IPS-18c (cell line): Measurements from ENCODE around the gene RFX7.
"Not testable (repeated sequence)": the region's sequence is repeated elsewhere in the genome, so short reads cannot be mapped to it uniquely, and the experiment has no call there.

Source experiments
- H3K4me3 ChIP-seq: 2 replicates; pipeline ENCODE4 v1.7.0; 2013; ENCODE audit warnings: low read depth, mild to moderate bottlenecking, low read length, moderate library complexity; ENCODE audit not compliant: insufficient read depth
- H3K9me3 ChIP-seq: one replicate; pipeline ENCODE4 v1.6.1; 2013; ENCODE audit warnings: mild to moderate bottlenecking, low read length, moderate library complexity; ENCODE audit not compliant: control insufficient read depth, insufficient read depth

Gene RFX7

DNA sequence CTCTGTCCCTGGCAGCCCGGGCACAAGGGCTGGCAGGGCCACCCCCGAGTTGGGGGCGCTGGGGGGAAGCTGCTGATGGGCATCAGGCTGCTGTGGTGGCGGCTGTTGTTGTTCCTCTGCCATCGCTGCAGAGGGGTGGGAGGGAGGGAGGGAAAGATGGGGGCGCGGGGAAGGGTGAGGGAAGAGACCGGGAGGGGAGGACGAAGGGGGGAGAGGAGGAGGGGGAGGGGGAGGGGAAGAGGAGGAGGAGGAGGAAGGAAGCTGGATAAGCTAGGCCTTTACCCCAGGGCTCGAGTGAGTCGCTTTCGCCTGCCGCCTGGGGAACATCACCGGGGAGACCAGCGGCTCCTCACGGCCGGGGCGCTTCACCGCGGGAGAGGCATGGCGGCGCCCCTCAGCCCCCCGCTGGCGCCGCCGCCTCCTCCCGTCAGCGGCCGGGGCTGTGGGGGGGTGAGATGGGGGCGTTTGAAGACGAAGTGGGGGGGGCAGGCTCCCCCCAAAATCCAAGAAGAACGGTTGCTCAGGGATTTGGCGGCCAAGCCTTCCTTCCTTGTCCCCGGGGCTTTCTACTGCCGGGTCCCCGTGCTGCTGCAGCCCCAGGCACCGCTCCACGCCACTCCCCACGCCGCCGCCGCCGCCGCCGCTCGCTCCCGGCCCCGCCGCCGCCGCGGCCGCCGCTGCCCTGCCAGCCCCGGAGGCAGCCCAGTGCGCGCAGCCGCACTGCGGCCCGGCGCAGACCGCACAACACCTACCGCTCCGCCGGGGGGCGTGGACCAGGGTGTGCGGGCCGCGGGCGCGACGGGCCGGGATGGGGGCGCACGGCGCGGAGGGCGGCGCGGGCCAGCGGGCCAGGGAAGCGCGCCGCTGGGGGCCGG lies at the start of gene RFX7:
RFX7 (minus strand) TSS at position 717 of the 875 bp plus-strand sequence; CDS start at position 123, 594 bp downstream.
- H3K9me3 ChIP-seq: no peaks in the 10 kb centered on the region
- peak within 1 kb of the TSS; percentile 74 for H3K4me3 ChIP-seq

DNA sequence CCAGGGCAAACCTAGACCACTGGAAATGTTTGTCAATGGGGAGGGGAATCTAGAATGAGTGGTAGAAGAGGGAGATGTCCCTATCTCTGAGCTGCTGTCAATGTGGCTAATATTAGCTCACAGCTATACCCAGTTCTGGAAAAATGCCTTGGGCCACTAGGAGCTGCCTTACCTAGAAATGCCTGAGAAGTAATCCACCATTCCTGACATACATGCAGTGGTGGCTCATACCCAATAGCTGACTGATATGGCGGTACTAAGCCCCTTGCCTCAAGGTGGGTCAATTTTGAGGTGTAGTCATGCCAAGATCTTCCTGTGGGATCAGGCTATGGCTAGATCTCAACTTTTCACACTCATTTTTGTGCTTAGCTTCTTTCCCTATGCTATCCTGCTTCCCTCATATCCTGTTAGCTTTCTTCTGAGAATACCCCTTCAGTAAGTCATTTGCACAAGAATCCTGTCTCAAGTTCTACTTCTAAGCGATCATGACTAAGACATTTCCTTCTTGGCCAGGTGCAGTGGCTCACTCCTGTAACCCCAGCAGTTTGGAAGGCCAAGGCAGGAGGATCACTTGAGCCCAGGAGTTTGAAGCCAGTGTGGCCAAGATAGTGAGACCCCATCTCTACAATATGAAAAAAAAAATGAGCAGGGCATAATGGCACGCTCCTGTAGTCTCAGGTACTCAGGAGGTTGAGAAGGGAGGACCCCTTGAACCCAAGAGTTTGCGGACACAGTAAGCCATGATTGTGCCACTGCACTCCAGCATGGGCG lies 49.1 kb upstream of the RFX7 start:
- Histone ChIP-seq H3K9me3 (no peaks in the 10 kb centered on the region), H3K4me3 (no peak overlapping the region)

DNA sequence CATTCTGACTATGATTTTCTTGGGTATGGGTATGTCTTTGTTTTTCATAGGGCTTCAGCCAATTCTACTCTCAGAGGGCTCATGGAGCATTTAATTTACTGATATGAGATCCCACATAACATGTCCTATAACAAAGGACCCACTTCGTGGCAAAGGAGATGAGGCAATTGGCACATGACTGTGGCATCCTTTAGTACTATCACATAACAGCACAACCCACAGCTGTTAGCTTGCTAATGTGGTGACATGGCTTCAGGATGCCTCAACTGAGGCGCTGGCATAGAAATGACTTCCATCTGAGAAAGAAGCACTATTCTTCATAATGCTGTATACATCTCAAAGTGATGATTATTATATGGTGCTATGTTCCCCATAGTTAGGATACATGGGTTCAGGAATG lies 48.1 kb upstream of the RFX7 start:
- Histone ChIP-seq H3K4me3 (no peak overlapping the region), H3K9me3 (no peaks in the 10 kb centered on the region)

DNA sequence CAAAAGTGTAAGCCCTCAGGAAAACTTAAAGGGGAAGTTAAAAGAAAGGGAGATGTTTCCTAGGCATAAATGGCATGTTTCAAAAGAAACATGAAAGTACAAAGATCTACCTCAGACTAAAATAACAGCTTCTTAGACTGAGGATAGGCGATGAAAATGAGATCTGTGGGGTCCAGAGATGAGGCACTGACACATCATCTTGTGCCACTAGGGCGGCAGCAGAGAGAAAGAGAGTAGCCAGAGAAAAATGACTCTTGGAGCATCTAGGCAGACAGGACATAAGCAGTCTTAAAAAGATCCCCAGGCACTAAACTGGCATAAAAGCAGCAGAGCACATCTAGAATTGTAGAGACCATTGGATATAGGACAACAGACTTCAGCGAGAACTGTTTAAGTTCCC lies 42.5 kb upstream of the RFX7 start:
- no peak overlapping the region for H3K4me3 ChIP-seq

DNA sequence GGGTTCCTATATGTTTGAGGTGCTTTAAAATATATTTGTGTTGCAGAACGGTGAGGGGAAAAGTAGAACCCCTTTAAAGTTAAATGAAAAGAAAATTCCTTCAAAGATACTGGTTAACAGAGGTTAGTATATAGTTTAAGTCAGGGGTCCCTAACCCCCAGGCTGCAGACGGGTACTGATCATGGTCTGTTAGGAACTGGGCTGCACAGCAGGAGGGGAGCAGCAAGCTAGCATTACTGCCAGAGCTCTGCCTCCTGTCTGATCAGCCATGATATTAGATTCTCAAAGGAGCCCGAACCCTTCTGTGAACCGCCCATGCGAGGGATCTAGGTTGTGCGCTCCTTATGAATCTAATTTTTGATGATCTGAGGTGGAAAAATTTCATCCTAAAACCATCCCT lies 37.5 kb upstream of the RFX7 start:
- Histone ChIP-seq H3K9me3 (no peaks in the 10 kb centered on the region), H3K4me3 (no peak overlapping the region)

More for the DNA sequence above, 42.5 kb upstream of the RFX7 start:
- no peaks in the 10 kb centered on the region for H3K9me3 ChIP-seq

DNA sequence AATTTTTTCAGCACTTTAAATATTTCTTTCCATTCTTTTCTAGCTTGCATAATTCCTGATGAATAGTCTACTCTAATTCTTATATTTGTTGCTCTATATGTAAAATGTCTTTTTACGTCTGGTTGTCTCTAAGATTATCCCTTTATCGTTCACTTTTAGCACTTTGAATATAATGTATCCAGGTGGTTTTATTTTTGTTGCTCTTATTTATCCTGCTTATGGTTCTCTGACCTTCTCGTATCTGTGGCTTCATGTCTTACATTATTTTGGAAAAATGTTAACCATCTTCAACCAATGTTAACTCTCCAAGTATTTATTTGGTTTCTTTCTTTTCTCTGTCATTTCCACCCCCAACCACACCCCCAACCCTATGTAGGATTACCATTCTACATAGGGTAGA lies 30.0 kb upstream of the RFX7 start:
- no peaks in the 10 kb centered on the region for H3K9me3 ChIP-seq
- no peak overlapping the region for H3K4me3 ChIP-seq

DNA sequence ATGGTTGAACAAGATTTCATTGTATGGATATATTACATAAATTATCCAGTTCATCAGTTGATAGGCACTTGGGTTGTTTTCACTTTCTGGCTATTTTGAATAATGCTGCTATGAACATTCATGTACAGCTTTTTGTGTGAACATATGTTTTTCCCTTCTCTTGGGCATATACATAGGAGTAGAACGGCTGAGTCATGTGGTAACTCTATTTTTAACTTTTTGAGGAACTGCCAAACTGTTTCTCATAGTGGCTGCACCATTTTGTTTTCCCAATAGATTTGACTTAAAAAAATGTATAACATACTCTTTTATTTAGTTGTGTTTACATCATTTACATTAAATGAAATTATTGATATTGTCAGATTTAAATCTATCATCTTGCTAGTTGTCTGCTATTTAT lies 28.8 kb upstream of the RFX7 start:
- no peaks in the 10 kb centered on the region for H3K9me3 ChIP-seq

DNA sequence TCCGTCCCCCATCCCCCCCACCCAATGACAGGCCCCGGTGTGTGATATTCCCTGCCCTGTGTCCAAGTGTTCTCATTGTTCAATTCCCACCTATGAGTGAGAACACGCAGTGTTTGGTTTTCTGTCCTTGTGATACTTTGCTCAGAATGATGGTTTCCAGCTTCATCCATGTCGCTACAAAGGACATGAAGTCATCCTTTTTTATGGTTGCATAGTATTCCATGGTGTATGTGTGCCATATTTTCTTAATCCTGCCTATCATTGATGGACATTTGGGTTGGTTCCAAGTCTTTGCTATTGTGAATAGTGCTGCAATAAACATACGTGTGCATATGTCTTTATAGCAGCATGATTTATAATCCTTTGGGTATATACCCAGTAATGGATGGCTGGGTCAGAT lies 22.8 kb upstream of the RFX7 start:
- H3K4me3 ChIP-seq, H3K9me3 ChIP-seq: not testable (repeated sequence)

More for the DNA sequence above, 28.8 kb upstream of the RFX7 start:
- no peak overlapping the region for H3K4me3 ChIP-seq

DNA sequence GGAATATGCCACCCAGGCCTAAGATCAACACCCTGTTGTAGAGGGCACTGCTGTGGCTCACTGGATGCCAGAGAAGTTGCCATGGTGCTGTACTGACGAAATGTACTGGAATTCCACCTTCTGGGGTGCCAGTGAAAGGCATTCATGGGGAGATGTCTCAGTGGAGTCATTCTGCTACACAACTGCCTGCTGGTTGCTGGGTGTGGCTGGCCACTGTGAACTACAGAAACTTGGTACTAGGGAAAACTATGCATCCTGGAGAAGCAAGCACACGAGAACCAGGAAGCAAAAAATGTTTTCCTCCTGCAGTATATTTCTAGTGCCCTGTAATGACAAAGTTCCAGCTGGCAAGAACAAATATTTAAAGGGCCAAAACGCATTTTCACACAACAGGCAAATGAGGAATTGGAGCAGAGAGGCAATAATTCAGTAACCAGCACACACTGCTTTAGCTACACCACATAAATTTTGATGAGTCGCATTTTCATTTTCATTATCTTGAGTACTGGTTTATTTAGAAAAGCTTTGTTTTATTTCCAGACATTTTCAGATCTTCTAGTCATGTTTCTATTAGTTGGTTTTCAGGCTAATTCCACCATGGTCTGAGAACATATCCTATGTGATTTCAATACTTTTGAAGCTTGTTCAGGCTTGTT lies 18.3 kb upstream of the RFX7 start:
- Histone ChIP-seq H3K9me3 (no peaks in the 10 kb centered on the region), H3K4me3 (no peak overlapping the region)

DNA sequence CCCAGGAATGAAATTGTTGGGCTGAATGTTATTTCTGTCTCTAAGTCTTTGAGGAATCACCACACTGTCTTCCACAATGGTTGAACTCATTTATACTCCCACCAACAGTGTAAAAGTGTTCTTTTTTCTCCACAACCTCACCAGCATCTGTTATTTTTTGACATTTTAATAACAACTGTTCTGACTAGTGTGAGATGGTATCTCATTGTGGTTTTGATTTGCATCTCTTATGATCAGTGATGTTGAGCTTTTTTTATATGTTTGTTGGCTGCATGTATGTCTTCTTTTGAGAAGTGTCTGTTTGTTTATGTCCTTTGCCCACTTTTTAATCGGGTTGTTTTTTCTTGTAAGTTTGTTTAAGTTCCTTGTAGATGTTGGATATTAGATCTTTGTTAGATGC lies 13.6 kb upstream of the RFX7 start:
- H3K4me3 ChIP-seq, H3K9me3 ChIP-seq: not testable (repeated sequence)

DNA sequence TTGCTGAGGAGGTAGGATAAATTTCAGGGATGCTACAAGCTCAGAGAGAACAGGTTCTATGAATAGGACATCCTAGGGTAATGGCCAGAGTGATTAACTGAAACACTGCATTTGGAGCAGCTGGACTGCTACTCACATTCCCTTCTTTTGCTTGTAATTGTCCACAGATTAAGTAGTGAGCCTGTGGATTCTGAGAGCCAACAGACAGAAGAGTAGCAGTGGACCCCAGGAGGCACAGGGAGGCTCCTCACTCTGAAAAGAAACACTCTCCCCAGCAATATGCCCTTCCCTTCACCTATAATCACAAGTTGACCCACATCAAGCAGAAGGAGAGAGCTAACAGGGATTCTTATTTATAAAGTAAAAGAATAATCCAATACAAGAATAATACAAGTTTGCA lies 10.6 kb upstream of the RFX7 start:
- Histone ChIP-seq H3K9me3 (no peaks in the 10 kb centered on the region), H3K4me3 (no peak overlapping the region)

DNA sequence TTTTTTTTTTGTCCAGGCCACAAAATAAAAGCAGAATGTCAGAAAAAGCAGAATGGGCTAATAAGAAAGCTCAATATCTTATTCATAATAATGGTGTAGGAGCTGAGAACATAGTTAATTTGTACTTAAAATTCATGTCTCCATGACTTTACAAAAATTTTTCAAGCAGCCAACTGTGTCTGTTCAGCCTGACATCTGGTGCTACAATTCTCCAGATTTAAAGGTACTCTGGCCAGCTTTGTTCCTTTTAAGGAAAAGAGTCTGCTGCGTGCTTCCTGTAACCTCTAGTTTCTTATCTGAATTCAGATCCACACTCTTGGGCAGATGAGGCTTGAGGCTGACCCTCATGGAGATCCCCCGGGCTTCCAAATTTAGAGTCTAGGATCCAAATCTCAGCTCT lies 8.7 kb upstream of the RFX7 start:
- no peaks in the 10 kb centered on the region for H3K9me3 ChIP-seq
- H3K4me3 ChIP-seq: no peak overlapping the region

DNA sequence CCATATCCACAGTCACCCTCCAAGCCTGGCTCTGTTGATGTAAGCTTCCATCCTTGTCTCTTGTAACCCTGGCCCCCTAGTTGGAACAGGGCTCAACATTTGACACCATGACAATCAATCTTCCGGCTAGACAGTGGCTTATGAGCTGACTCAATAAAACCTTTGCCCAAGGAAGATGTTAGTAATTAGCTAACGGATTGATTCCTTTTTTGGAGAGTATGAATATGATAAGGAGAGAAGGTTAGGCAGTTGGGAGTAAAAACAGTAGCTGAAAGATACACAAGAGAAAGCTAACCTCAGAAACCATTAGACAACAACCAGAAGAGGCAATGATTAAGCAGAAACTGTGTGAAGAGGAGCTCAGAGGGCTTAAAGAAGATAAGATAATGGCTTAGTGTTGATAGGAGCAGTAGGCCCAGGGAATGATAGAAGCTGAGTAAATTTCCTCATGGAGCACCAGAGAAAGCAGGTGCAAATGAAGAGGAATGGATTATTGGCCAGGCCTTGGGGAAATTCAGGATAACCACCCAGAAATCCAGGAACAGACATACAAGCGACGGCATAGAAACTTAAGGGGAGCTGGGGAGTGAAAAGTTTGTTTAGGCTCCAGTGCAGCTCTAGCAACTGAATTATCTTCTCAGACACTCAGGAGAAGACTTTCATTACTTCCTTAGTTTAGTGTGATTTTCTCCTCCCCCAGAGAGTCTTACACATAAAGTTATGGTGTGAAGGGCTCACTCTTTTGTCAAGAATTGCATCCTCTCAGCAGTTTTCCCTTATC lies 7.8 kb upstream of the RFX7 start:
- Histone ChIP-seq H3K9me3 (no peaks in the 10 kb centered on the region), H3K4me3 (no peak overlapping the region)

DNA sequence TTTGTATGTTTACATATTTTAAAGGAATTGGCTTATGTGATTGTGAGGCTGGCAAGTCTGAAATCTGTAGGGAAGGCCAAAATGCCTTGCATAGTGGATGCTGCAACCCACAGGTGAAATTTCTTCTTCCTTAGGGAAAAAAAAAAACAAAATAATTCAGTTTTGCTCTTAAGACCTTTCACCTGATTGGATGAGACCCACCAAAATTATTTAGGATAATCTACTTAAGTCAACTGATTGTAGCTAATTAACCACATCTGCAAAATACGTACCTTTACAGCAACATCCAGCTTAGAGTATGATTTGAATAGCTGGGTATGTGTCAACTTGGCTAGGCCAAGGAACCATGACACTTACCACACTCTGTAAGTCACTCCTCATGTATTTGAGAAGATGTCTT lies 6.9 kb upstream of the RFX7 start:
- no peak overlapping the region for H3K4me3 ChIP-seq
- no peaks in the 10 kb centered on the region for H3K9me3 ChIP-seq

DNA sequence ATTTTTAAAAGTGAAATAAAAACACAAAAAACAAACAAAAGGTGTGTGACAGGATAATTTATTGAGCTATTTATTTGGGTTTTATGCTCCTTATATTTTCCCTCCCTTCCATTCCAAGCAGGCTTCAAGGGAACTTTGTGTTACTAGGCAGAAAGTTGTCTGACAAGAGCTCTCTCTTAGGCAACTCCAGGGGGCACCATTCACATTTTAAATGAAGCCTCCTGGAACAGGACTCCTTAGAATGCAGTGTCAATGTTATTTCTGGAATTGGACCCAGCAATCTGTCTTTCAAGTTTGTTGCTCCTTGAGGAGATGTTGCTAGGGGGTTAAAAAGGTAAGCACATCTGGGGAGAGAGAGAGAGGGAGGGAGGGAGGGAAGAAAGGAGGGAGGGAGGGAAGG lies 5.4 kb upstream of the RFX7 start:
- no peaks in the 10 kb centered on the region for H3K9me3 ChIP-seq
- no peak overlapping the region for H3K4me3 ChIP-seq

DNA sequence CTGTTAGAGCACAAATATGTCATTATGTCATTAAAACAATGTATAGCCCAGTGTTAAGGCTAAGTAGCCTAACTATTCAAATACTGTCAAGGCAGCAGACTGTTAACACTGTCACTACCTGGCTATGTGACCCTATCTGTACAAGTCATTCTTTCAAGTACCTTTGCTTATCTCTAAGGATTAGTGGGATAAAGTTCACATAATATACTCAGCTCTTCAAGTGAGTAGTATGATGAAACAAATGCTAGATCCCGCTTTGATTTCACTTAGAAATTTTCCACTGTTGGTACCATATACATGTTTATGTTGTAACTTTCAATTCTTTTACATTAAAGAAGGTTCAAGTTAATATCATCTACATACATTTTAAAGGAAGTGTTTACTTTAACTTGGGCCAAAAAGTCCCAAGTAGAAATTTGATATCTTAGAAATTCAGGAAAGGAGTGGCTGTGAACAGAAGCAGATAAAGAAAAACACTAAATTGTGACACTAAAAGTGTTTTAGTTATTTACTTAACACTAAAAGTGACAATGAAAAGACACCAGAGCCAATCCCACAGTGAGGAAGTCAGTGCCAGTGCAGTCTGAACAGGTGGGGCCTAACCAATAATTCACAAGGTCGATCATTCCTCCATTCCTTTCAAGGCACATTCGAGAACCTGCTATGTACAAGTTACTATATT lies 4.8 kb upstream of the RFX7 start:
- Histone ChIP-seq H3K9me3 (no peaks in the 10 kb centered on the region), H3K4me3 (no peak overlapping the region)

DNA sequence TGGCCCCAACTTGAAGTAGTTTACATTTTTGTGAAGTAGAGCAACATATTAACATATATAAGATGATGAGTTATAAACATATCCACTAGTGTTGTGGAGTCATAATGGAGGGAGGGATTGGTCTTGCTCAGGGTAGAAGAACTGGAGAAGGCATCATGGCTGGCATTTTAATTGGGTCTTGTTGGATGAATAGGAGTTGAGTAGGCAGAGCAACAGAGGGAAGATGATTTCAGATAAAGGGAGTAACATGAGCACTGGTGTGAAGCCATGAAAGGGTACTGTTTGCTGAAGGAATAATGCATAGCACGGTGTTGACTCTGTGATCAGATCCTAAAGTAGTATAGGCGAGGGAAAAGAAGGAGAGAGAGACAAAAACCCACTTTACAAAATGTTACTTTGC lies 3.6 kb upstream of the RFX7 start:
- Histone ChIP-seq H3K9me3 (no peaks in the 10 kb centered on the region), H3K4me3 (no peak overlapping the region)
